GM21367 (cell line): ENCODE data around the gene LYPD5.
"Not testable (repeated sequence)": the region's sequence is repeated elsewhere in the genome, so short reads cannot be mapped to it uniquely, and the experiment has no call there.

Experiments
- ATAC-seq: cut with Tn5 transposase; IDR thresholded peaks from one replicate; pipeline ENCODE4 v1.9.1; 2021; ENCODE audit not compliant: unreplicated experiment

LYPD5 gene

DNA sequence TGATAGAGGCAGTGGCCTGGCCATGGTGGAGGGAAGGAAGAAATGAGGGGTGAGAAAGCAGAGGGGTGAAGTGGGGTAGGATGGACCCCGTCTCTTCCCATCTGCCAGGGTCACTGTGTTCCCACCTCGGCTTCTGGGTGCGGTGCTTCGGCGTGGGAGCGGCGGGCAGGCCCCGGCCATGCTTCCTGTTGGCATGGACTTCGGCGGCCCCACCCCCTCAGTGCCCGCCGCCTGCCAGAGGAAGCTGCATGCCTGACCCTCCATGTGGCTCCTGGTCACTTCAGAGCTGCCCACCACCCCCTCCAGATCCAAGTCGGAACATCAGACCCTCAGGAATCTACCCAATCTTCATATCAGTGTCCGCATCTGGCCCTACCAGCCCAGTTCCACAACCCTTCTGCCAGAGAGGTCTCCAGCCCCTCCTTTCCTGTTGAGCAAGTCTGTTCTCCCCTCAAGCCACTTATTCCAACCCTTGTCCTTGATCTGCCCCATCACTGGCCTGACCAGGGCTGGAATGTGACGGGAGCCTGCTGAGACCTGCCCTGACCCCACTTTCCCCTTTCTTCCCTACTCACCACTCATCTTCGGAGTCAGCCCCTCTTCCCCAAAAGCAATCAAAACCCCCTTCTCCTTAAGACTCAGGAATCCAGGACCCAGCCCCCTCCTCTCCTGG is 23.0 kb downstream of the LYPD5 start:
- no peak for ATAC-seq

DNA sequence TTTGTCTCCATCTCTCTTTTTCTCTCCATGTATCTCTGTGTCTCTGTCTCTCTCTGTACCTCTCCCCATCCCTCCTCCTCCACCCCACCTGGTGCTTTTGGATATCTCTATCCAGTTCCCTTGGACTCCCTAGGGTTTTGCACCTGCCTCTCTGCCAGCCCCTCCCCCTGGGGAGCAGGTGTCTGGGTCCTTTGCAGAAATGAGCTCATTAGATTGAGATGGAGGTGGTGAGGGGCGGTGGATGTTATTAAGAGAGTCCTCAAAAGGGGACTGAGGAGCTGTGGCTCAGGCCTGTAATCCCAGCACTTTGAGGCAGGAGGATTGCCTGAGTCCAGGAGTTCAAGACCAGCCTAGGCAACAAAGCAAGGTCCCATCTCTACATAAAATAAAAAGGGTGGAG is 23.6 kb downstream of the LYPD5 start:
- ATAC-seq = no peak

DNA sequence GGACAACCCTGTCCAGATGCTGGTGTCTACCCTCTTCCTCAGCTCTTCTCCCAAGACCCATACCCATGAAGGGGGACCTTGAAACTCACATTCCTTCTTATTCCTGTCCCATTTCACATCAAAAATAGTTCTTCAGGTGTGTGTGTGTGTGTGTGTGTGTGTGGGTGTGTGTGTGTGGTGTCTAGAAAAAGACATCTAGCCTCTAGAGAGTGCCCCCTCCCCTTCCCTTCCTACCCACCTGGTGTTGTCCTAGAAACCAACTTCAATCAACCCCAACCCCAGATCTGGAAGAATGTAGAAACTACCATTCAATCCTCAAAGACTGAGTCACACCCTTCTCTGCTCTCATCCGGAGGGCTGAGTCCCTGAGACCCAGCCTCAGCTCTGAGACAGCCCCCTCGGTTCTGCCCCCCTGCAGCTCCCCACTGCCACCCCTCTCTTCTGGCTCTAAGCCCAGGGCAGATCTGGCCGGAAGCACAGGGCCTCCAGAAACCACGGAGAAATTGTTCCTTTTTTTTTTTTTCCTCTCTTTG is 25.0 kb downstream of the LYPD5 start:
- no peak for ATAC-seq

DNA sequence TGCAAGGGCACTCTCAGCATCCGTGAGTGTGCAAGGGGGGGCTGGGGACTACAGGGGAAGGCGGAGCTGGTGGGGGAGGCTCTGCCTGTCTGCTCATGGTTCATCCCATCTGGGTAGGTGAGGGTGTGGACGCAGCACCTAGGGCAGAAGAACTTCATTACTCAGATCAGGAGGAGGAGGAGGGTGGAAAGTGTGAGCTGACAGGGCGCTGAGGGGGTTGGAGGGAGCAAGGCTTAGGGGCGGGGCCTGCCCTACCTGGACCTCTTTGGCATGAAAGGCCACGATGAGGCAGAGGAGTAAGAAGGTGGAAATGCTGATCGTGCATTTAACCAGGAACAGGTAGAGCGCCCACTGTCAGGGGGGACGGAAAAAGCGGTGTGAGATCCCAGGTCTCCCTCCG is 26.0 kb downstream of the LYPD5 start:
- ATAC-seq = no peak

DNA sequence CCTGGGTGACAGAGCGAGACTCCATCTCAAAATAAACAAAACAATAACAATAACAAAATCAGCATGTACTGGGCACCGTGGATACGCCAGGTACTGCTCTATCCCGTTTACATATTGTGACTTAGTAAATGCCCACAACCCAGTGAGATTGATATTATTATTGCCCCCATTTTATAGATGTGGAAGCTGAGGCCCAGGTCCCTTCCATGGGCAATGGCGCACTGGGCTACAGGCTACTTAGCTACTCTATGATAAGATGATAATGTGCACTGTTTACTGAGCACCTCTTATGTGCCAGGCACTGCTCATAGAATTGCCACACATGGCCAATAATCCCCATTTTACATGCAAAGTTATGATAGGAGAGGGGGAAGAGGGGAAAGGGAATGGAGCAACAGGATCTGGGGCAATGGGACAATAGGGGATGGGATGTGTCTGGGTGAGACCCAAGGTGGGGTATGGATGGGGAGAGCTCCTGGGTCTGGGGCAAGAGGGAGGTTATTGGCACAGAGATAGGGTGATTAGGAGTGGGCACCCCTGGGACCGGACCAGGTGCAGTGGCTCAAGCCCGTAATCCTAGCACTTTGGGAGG is 26.9 kb downstream of the LYPD5 start:
- no peak for ATAC-seq

DNA sequence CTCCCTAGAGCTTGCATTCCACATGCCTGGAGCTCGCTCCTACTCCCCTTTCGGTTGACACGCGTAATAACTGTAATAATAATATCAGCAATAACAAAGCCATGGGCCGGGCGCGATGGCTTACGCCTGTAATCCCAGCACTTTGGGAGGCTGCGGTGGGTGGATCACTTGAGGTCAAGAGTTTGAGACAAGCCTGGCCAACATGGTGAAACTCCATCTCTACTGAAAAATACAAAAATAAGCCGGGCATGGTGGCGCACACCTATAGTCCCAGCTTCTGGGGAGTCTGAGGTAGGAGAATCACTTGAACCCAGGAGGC is 27.3 kb downstream of the LYPD5 start:
- not testable (repeated sequence) for ATAC-seq

DNA sequence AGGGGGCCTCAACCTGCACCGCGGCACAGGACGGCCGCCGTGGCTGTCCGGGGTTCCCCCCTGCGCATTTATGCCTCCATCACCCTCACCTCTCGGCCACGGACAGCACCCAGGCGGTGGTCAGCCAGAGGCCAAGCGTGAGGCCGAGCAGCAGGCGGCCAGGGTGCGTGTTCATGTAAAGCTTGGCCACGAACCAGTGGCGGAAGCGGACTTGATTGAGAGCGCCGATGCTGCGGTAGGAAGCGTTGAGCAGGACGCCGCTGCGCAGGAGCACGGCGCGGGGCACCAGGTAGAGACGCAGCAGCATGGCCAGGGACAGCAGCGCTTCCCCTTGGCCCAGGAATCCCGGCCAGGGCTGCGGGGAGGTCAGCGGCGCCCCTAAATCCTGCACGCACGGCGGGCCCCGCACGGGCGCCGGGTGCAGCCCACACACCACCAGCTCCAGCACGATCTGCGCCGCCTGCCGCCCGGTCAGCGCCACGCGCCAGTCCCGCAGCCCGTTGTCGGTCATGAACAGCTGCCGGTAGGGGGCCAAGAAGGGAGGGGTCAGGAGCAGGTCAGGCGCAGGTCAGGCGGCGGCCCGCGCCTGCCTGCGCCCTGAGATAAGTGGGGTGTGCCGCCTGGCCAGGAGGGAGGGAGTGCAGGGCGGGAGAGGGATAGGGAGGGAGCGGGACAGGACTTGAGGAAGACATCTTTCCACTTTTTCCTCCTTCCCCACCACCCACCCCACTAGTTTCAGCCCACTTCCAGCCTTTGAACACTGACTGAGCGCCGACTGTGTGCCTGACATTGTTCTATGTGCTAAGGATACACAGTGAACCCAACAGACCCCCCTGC is 27.9 kb downstream of the LYPD5 start:
- ATAC-seq = no peak

DNA sequence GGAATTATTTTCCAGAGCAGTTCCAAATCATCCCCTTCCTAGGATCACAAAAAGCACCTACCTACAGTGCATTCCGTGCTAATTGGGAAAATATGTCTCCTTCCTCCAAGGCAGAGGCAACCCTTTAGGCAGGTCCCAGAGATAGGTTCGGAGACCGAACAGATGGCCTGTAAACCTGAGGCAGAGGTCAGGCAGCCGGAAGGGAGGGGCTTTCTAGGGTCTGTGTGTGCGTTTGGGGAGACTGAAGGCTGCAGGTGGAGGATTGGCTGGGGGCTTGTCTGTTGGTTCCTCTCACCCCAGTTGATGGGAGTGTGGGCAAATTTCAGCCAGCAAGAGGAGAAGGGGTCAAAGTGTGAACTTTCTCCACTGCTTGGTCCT is 28.5 kb downstream of the LYPD5 start:
- no peak for ATAC-seq

DNA sequence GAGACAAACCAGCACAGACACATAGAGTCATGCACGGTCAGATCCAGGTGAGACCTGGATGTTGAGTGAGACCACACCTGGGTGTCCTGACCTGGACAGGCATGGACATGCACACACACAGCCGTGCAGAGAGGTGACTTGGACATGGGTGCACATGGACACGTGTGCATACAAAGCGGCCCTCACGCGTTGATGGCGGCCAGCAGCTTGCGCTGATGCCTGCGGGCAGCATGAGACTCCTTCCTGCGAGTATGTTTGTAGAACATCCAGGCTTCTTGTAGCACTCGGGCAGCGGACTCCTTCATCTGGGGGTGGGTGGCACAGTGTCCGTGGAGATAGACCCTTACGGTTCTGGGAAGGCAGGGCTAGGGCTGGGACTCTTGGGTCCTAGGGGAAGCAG is 33.0 kb downstream of the LYPD5 start:
- ATAC-seq = no peak

DNA sequence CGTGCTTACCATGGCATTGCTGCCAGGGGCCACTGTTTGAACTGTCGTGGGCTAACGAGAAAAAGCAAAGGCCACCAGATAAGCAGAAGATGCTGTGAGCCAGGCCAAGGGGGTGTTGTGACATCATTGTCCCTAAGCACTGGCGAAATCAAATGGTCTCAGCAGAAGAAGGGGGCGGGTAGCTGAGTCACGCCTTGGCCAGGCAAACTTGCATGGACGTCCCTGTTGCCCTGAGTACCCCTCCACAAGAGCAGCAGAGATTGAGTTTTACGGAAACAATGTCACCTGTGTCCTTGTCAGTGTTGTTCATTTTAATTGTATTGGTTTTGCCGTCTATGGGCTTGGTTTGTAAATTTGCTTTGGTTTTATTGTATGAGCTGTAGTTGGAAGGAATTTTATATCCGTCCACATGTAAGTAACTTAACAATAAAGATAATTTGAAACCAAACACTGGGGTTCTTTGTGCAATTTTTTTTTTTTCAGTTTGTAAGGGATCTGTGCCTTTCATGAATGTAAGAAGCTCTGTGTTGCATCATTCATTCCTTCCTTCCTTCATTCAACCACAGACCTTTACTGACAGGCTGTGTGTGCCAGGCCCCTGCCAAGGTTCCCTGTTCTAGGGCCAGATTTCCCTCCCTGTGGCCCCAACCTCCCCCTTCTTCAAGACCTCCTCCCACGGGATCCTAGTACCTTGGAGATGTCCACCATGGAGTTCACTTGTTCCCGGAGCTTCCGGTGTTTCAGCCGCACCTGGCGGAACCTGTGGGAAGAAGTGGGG is 33.8 kb downstream of the LYPD5 start:
- ATAC-seq = no peak

DNA sequence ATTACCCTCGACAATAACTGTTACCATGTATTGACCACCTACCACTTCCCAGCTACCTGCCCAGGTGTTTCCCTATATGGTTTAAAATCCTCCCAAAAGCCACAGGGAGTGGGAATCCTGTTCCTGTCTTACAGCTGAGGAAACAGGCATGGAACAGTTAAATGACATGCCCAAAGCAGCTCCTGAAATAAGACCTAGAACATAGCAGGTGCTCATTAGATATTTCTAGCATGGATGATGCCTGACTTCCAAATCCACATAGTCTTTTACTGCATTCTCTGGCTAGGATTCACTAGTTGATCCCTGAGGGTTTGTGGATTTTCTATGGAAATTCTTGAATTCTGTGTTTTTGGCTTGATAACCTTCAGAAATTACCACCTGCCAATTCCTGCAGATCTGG is 34.4 kb downstream of the LYPD5 start:
- no peak for ATAC-seq

DNA sequence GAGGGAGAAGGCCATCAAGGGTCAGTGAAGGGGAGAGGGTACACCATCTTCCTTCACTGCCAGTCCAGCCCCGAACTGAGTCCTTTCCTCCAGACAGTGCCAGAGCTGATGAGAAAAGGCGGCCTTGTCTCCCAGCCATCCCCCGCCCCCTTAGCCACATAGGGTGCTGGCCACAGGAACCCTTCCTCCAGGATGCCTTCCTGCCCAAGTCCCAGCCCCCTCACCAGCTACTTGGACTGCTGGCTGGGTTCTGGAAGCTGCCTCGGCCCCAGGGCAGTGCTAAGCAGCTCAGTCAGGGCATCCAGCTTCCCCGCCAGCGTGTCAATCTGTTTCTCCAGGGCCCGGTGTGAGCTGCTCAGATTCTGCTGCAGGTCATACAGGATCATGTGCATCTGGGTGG is 34.9 kb downstream of the LYPD5 start:
- ATAC-seq = no peak

DNA sequence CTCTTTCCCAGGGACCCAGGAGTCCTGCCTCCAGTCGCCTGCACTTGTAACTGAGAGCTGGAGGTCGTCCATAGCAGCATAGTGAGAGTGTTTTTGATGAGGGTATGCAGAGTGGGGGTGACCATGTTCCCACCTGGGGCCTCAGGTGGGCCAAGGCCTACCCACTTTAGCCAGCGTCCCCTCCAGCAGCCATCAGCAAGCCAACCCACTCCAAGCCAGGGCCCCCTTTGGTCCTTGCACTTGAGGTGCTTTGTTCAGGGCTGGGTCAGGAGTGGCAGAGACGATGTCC is 35.5 kb downstream of the LYPD5 start:
- ATAC-seq = no peak

DNA sequence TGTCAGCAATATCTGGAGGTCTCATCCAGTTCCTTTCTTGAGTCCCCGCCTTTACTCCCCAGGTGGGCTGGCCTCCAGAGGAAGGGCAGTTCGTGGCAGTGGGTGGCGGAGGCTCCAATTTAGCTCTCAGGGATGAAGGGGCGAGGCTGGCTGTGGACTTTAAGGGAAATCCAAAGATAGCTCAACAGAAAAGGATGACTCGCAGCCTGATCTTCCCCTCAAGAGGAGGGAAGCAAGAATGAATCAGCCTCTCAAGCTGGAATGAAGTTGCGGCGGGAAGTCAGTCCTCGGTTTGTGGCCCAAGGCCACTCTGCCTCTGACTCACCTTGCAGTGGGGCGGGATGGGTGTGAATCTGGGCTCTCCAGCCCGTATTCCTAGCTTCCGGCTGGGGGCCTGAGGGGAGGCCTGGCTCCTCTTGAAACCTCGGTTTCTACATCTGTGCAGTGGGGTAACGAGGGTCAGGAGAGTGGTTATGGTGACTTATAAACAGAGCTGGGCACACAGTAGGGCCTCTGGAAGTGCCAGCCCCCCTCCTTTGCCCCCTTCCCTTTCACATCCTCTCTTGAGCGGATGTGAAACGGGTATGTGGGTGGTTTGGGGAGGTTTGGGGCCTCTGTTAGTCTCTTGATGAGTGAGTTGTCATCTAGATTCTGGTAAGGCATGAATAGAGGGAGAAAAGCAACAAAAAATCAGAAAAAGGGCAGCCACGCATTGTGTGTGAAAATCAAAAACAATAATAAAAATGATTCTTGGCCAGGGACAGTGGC is 37.0 kb downstream of the LYPD5 start:
- ATAC-seq = peak; percentile 47

DNA sequence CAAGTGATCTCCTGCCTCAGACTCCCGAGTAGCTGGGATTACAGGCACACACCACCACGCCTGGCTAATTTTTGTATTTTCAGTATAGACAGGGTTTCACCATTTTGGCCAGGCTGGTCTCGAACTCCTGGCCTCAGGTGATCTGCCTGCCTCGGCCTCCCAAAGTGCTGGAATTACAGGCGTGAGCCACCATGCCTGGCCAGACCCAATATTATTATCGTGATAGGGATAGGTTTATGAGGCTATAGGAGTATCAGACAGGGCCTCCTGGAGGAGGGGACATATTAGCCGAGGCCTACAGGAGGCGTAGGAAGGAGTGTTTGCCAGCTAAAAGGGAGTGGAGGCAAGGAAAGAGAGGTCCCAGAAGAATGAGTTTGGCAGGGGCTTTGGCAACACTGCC is 37.6 kb downstream of the LYPD5 start:
- ATAC-seq = not testable (repeated sequence)

DNA sequence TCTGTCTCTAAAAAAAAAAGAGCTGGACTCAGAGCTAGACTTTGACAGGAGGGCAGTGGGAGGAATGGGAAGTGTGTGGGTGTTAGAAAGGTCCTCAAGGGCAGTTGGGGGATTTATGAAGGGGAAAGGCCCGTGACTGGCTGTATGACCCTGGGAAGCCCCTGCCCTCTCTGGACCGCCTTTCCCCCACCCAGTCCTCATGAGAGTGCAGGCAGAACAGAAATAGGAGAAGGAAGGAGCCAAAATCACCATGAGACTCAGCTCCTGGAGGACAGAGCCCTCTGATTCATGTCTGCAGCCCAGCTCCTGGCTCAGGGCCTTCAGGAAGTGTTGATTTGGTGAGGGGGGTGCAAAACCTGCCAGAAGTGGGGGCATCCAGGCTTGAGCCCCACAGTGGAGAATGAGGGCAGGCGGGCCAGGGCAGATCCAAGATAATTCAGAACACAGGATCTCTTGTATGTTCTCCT is 38.7 kb downstream of the LYPD5 start:
- ATAC-seq = no peak

DNA sequence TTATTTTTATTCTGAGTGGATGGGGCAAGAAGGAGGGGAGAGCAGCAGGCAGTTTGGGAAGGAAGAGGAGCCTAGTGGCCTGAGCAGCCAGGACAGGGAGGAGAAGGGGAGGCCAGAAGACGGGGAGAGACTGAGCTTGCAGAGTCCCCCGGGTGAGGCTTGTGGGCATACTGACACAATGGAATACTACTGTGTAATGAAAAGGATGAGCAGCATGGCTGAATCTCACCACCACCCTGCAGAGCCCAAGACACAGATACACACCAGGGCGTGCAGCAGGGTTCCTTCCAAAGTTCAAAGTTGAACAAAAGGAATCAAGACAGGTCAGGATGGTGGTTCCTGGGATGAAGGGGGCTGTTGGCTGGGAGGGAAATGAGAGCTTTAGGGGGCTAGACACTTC is 39.4 kb downstream of the LYPD5 start:
- ATAC-seq = no peak

DNA sequence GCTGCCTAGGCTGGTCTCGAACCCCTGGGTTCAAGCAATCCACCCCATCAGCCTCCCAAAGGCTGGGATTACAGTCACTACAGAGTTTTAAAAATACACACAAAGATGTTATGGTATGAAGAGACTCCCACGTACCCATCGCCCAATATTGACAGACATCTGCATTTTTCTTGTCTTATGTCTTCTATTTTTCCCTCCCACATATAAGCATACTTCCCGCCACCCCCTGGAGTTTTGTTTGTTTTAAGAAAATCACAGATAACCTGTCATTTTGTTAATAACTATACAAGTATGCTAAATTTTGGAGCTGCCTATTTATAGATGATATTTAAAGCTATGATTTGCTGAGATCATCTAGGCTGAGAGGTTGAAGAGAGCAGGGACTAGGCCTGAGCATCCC is 41.3 kb downstream of the LYPD5 start:
- ATAC-seq = no peak

DNA sequence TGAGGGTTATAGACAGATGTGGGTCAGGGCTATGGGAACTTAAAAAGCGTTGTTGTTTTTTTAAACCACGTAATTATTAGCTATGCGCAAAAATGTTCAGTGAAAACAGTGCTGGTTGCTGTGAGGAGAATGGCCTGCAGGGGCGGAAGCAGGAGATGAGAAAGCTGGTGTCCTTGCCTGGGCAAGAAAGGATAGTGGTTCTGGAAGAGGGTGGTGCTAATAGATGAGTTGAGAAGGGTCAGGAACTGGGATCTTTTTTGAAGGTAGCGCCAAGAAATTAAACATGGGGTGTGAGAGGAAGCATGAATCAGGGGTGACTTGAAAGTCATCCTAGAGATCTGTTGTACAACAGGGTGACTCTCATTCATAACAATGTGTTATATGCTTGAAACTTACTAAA is 42.7 kb downstream of the LYPD5 start:
- no peak for ATAC-seq

DNA sequence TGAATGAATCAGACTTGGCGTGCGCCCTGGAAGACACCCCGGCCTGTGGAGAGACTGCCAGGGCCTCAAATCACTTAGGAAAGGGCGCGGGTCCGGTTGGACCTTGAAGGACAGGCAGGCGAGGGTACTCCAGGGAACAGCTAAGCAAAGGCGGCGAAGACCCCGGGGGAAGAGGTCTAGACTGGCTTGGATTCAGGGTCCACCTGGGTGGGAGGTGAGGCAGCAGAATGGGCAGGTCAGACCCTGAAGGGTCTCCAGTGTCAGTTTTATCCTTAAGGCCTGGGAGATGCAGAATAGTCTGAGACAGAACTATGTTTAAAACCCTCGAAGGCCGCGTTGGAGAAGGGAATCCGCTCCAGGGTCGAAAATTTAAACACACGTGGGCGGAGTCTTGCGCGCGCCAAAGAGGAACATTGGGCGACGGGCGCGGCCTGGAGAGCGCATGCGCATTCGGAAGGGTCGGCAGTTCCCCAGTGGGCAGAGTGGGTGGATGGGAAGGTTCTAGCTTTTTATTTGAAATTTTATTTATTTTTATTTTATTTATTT is 46.9 kb downstream of the LYPD5 start:
- no peak for ATAC-seq
